IPS-18a (cell line): ENCODE measurements around the gene MPST.

Source experiments
- H3K27ac ChIP-seq: one replicate; pipeline ENCODE4 v1.5.1; 2013; ENCODE audit warnings: low read length
- H3K27me3 ChIP-seq: one replicate; pipeline ENCODE4 v1.6.1; 2013; ENCODE audit warnings: mild to moderate bottlenecking, low read length; ENCODE audit not compliant: control insufficient read depth, insufficient read depth
- H3K36me3 ChIP-seq: one replicate; pipeline ENCODE4 v1.6.1; 2013; ENCODE audit warnings: low read depth, low read length; ENCODE audit not compliant: control insufficient read depth
- H3K4me1 ChIP-seq: one replicate; pipeline ENCODE4 v1.6.1; 2013; ENCODE audit warnings: low read depth, low read length; ENCODE audit not compliant: control insufficient read depth
- H3K4me3 ChIP-seq: one replicate; pipeline ENCODE4 v1.5.1; 2013; ENCODE audit warnings: low read length
- H3K9ac ChIP-seq: one replicate; pipeline ENCODE4 v1.6.1; 2013; ENCODE audit warnings: mild to moderate bottlenecking, low read length, moderate library complexity
- H3K9me3 ChIP-seq: one replicate; pipeline ENCODE4 v1.6.1; 2013; ENCODE audit warnings: low read depth, low read length; ENCODE audit not compliant: control insufficient read depth

MPST gene

DNA sequence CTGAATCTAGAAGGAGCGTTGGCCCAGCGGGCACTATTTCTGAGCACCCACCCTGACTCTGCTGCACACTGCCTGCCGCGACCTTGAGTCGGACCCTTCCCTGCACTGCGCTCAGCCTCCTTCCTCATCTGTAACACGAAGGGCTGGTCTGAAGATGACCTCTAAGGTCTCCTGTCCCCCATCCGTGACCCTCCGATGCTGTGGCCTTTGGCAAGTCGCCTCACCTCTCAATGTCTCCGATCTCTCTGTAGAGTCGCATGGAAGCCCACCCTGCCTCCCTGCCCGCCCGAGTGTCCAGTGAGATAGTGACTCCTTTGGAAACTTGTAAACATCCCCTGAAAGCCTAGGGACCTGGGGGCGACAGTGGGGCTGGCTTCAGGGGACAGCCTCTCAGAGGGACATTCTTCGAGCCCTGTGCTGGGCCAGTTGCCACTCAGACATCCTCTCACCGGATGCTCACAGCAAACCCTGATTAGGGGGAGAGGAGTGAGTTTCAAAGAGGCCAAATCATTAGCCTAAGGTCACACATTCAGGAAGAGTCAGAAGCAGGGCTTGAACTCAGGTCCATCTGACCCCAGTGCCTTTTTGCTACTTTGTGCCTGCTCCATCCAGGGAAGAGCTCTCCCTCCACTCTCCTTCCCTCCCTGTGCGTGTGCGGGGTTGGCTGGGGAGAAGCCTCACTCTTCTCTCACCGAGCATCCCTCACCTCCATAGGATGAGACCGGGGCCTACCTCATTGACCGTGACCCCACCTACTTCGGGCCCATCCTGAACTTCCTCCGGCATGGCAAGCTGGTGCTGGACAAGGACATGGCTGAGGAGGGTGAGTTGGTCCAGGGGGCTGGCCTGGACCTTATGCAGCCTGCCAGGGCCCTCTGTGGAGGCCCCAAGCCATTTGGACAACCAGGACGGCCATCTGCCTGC is 33.1 kb downstream of the MPST start:
- Histone ChIP-seq H3K27ac (no peak overlapping the region), H3K4me3 (peak overlapping the region; percentile 77), H3K9ac (peak overlapping the region; percentile 73), H3K9me3 (no peaks in the 10 kb centered on the region), H3K4me1 (no peaks in the 10 kb centered on the region), H3K36me3 (peaks cover 9% of the 10 kb centered on the region), H3K27me3 (peaks cover 5% of the 10 kb centered on the region)

DNA sequence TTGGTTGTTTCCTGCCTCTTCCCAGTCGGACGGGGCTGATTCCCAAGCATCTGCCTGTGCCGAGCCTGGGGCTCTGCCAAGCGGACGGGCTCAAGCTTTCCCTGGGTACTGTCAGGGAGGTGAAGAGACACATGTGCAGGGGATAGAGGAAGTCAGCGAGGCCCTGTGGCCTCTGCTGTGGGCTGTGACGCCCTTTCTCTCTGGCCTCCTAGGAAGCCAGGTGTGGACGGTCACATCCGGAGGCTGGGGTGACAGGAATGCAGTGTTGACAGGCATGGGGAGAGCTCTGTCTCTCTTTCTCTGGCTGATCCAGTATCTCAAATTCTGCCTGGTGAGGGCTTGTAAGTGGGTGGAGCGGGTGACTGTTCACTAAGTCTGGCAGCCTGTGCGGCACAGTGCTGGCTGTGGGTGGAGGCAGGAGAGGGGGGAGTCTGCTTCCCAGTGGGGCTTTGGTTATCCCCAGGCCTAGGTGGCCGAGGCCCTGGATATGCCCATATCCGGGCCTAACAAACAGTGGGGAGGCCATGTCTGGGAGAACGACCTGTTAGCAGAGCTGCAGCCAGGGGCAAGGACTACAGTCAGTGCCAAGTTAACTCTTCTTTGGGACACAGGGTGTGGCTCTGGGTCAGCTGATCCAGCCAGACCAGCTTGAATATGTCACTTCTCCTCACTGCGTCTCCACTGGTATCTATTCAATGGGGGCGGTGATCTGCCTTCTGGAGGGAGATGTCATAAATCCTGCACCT is 33.9 kb downstream of the MPST start:
- Histone ChIP-seq H3K27me3 (peaks cover 5% of the 10 kb centered on the region), H3K9ac (no peak overlapping the region), H3K4me1 (no peaks in the 10 kb centered on the region), H3K4me3 (no peak overlapping the region), H3K36me3 (peaks cover 12% of the 10 kb centered on the region), H3K9me3 (no peaks in the 10 kb centered on the region), H3K27ac (no peak overlapping the region)

DNA sequence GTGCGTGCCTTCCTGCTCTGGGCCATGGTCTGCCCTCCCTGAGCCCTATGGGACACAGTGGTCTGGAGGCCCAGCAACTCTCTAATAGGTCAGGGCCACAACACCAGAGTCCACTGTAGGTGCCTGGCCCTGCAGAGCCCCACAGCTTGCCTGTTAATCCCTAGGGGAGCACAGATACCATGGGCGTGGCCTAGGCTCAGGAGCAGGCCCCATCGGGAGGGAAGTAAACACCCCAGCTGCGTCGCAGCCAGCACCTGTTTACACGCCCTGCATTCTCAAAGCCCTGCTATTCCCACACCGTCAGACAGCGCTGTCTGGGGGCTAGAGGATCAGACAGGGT is 34.5 kb downstream of the MPST start:
- Histone ChIP-seq H3K27me3 (peaks cover 5% of the 10 kb centered on the region), H3K4me1 (no peaks in the 10 kb centered on the region), H3K9ac (no peak overlapping the region), H3K27ac (no peak overlapping the region), H3K9me3 (no peaks in the 10 kb centered on the region), H3K36me3 (peaks cover 12% of the 10 kb centered on the region), H3K4me3 (no peak overlapping the region)

DNA sequence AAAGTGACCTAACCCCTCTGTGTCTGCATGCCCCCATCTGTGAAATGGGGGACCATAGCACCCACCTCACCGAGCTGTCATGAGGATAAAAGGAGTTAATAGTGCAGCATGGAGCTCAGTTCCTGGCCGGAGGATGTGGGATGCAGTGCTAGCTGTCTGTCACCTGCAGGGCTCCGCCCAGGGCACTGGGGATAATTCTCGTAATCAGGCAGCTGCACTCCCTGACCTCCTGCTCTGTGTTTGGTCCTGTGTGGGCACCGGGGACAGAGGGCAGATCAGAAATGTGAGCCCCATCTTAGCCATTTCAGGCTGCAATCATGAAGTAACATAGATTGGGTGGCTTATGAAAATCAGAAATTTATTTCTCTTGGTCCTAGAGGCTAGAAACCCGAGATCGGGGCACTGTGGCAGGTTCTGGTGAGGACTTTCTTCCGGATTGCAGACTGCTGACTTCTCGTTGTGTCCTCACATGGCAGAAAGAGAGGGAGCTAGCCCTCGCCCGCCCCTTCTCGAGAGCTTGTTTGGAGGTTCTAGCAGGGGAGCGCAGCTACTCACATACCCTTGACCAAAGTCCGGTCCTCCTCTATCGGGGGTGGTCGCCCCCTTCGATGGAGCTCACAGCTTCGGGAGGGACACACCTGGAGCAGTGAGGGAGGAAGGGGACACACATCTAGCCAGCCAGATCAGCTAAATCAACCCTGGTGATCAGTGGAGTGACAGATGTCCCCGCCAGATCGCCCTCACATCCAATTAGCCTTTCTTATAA is 35.2 kb downstream of the MPST start:
- Histone ChIP-seq H3K4me3 (no peak overlapping the region), H3K36me3 (peaks cover 12% of the 10 kb centered on the region), H3K9me3 (no peaks in the 10 kb centered on the region), H3K27me3 (peaks cover 5% of the 10 kb centered on the region), H3K4me1 (no peaks in the 10 kb centered on the region), H3K9ac (no peak overlapping the region), H3K27ac (no peak overlapping the region)

GRCh38 chr22:37056246-37056645 is 36.7 kb downstream of the MPST start:
- no peaks in the 10 kb centered on the region for H3K9me3 ChIP-seq
- H3K36me3 ChIP-seq = peaks cover 12% of the 10 kb centered on the region
- H3K4me3 ChIP-seq = no peak overlapping the region
- H3K9ac ChIP-seq = no peak overlapping the region
- no peaks in the 10 kb centered on the region for H3K27me3 ChIP-seq
- H3K27ac ChIP-seq = no peak overlapping the region
- H3K4me1 ChIP-seq = no peaks in the 10 kb centered on the region

DNA sequence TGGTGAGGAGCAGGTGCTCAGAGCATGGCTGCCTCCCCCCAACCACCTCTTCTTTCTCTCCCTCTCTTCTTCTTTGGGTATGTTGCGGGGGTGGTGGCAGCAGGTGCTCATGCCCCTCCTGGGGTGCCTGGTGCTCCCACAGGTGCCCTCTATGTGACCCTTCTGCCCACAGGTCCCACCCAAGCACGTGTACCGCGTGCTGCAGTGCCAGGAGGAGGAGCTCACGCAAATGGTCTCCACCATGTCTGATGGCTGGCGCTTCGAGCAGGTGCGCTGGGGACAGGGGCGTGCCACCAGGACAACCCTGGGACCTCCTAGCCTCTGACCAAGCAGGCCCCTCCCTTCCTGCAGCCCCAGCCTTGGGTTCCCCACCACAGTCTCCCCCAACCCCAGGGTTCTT is 37.7 kb downstream of the MPST start:
- H3K36me3 ChIP-seq = peaks cover 12% of the 10 kb centered on the region
- H3K4me1 ChIP-seq = no peaks in the 10 kb centered on the region
- H3K27me3 ChIP-seq = no peaks in the 10 kb centered on the region

GRCh38 chr22:37057796-37058510 is 38.4 kb downstream of the MPST start:
- H3K27ac ChIP-seq = no peak overlapping the region
- H3K4me1 ChIP-seq = peaks cover 3% of the 10 kb centered on the region
- H3K36me3 ChIP-seq = peaks cover 12% of the 10 kb centered on the region
- H3K9ac ChIP-seq = no peak overlapping the region
- H3K4me3 ChIP-seq = no peak overlapping the region
- H3K9me3 ChIP-seq = no peaks in the 10 kb centered on the region
- no peaks in the 10 kb centered on the region for H3K27me3 ChIP-seq

More for the DNA sequence above, 37.7 kb downstream of the MPST start:
- no peak overlapping the region for H3K4me3 ChIP-seq
- H3K9me3 ChIP-seq = no peaks in the 10 kb centered on the region
- H3K27ac ChIP-seq = no peak overlapping the region
- H3K9ac ChIP-seq = no peak overlapping the region

DNA sequence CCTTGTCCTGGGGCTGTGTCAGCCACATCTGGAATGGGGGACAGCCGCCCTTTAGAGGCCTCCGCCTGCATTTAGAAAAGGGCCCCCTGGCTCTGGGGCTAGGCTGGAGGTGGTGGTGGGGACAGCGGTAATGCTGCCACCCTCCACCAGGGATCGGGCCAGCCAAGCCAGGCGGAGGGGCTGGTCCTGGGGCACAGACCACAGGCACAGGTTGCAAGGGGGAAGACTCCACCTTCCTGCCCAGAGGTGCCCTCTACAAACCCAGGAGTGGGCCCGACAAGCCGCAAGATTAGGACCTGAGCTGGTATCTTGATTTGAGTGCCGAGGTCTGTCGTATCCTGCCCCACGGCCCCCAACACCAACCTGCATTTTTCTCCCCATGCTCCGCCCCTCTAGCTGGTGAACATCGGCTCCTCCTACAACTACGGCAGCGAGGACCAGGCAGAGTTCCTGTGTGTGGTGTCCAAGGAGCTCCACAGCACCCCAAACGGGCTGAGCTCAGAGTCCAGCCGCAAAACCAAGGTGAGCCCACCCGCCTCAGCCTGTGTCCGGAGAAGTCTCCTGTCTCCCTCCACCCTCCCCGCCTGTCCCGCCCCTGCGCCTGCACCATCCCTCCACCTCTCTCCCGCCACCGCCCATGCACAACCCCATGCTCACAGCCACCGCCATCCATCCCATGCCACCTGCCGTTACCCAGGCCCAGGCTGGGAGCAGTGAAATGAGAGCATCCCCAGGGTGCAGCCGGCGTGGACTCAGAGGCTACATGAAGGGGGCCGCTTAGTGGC is 39.6 kb downstream of the MPST start:
- H3K27me3 ChIP-seq = peaks cover 3% of the 10 kb centered on the region
- no peak overlapping the region for H3K27ac ChIP-seq
- H3K9ac ChIP-seq = no peak overlapping the region
- H3K36me3 ChIP-seq = peaks cover 12% of the 10 kb centered on the region
- peaks cover 6% of the 10 kb centered on the region for H3K4me1 ChIP-seq
- H3K9me3 ChIP-seq = no peaks in the 10 kb centered on the region
- no peak overlapping the region for H3K4me3 ChIP-seq

DNA sequence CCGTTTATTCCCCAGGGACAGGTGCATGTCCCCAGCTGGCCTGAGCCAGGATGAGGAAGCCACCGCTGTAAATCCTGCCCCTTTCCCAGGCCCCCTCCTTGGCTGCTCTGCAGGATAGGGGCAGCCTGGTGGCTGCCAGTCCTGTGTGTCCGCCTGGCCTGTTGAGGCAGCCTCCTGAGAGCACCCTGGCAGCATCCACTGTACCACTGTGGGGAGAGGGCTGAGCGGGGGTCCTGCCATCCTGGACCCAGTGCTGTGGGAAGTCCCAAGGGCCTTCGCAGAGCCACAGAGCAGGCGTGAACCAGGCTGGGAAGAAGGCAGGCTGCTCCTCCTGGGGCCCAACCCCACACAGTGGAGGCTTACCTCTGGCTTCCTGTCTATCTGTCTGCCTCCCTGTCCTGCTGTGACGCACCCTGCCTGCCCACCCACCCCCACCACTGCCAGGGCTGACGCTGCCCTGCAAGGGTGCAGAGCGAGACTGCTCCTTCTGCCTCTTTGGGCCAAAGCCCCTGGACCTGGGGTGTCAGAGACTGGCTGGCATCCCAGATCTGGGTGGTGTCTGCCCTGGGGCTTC is 40.4 kb downstream of the MPST start:
- no peak overlapping the region for H3K9ac ChIP-seq
- no peaks in the 10 kb centered on the region for H3K9me3 ChIP-seq
- H3K4me1 ChIP-seq = peaks cover 6% of the 10 kb centered on the region
- H3K36me3 ChIP-seq = peaks cover 12% of the 10 kb centered on the region
- no peak overlapping the region for H3K27ac ChIP-seq
- H3K27me3 ChIP-seq = peaks cover 9% of the 10 kb centered on the region
- no peak overlapping the region for H3K4me3 ChIP-seq

- Histone ChIP-seq H3K9me3 (no peaks in the 10 kb centered on the region), H3K4me1 (peaks cover 6% of the 10 kb centered on the region), H3K9ac (no peak overlapping the region), H3K27ac (no peak overlapping the region), H3K4me3 (no peak overlapping the region), H3K36me3 (peaks cover 12% of the 10 kb centered on the region), H3K27me3 (peaks cover 15% of the 10 kb centered on the region)
Measured at GRCh38 chr22:37060801-37061610, 41.5 kb downstream of the MPST start.
